ENCODE measurements around the gene POLR1A. TPM values are rescaled to one million over a fixed set of nuclear protein-coding genes. Genes with fewer than 3 reads are reported as not detected.
A peak's percentile ranks its signal among the peaks of the same experiment; 100 is the strongest.
"Not testable (repeated sequence)": the region's sequence is repeated elsewhere in the genome, so short reads cannot be mapped to it uniquely, and the experiment has no call there.

The POLR1A gene
- total RNA-seq, 1 experiment from 2014 or later = 31.0 TPM

- peak; percentile 29 for DNase-seq (ENCODE audit: low read depth)
Observed at GRCh38 chr2:85999061-85999831, 106.4 kb downstream of the POLR1A start.

GRCh38 chr2:85998071-85998991 is 107.4 kb downstream of the POLR1A start:
- peak; percentile 45 for DNase-seq (ENCODE audit: low read depth)

DNA sequence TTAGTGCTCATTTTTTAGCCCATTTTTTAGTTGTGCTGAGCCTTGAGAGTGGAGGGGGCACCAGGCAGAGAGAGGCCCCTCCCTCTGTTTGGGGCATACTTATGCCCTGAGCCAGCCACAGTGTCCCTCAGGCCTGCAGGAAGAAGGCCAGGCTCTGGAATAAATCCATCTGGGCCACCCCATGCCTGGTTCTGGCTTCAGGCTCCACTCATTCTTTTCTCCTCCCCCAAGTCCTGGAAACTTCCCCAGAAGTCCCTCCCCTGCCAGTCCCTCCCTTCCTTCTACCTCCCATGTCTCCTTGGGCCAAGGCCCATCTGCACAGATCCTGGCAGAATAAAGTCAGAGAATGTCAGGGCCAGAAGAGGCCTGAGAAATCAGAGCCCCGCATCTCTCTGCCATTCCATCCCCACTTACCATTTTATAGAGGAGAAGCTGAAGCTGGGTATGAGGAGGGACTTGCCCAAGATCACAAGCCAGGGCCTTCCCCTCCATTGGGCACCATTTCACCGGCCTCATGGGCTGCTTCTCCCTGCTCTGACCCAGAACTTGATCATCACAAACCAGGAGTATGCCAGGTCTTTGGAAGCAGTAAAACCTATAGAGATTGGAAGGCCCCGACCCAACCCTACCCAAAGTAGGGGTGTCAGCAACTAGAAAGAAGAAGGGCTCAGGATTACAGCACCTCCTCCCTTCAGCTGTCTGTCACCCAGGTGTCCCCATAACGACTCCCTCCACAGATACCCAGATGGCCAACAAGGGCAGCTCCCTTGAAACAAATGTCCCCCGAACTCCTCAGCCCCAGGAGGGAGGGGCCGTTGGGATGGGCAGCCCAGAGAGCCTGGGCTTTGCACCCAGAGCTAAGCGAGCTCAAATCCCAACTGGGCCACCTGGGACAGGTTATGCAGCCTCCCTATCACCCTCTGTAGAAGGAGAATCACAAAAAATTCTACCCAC is 108.4 kb downstream of the POLR1A start:
- DNase-seq (ENCODE audit: low read depth) = no peak

- DNase-seq (ENCODE audit: low read depth) = no peak
Observed at GRCh38 chr2:85996591-85996990, 109.1 kb downstream of the POLR1A start.

DNA sequence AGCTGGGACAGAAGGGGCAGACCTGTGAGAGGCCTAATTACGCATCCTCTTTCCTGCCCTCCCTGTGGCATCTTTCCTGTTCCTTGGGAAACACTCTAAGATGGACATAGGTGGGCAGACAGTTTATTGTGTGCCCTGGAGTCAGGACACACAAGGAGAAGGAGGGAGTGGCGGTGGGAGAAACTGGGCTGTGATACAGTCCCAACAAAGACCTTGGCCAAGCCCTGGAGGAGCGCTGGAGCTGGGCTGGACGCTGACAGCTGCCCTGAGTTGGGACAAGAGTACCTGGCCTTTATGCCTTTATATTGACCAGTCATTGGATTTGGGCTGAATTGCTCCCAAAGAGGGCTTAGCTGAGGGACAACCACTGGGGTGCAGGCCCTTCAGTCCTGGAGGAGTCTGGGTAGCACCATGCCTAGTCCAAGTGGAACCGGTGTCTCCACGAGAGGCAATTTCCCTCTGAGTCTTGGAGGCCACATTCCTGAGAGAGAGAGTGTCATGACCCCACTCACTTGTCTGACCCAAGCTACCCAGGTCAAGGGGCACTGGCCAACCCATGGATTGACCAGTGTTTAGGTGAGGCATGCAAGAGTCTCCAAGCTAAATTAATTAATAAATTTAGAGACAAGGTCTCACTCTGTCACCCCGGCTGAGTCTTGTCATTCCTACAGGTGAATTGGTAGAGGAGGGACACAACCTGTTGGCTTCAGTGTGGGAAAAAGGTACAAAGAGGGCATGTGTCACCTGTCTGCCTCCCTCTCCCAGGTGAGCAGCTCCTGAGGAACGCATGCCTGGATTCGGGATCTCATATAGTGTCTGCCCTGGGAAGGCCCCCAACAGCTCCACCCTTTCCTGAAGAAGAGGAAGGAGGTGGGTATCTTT is 109.8 kb downstream of the POLR1A start:
- no peak for DNase-seq (ENCODE audit: low read depth)

DNA sequence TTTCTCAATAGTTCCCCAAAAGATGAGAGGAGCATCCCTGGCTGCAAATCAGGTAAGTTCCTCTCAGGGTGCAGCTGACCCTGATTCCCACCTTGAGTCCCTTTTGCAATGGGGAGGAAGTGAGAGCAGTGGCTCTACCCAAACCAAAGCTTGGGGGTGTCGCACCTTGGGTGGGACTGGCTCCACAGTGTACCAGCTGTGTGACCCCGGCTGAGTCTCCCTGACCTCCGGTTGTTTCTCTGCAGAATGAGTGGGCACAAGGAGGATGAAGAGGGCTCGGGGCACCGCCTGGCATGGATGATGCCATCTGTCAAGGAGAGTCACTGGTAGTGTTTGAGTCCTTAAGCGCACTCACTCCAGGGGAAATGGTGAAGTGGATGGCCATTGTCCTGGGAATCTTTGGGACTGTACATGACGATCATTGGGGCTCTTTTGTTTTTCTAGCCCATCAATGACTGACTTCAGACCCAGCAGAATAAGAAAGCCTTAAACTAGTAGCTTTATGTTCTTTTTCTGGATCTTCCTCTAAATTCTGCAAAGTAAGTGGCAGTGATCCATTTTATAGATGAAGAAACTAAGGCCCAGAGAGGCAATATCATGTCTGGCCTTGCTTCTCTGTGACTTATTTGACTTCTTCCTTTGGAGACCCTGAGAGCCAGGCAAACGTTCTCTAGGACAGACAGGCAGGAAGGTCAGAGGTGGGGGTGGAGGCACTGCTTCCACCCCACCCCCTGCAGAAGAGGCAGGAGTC is 110.6 kb downstream of the POLR1A start:
- no peak for DNase-seq (ENCODE audit: low read depth)

DNA sequence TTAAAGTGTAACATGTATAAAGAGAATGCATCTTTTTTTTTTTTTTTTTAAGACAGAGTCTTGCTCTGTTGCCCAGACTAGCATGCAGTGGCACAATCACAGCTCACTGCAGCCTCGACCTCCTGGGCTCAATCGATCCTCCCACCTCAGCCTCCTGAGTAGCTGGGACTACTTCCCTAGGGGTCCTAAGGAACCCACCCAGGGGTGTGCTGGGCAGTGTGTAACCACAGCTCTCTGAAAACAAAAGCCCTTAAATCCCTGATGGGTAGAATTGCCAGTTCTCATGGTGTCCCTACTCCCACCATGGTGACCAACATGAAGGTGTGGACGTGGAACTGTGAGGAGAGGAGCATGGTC is 111.3 kb downstream of the POLR1A start:
- no peak for DNase-seq (ENCODE audit: low read depth)

GRCh38 chr2:85992611-85993010 is 113.1 kb downstream of the POLR1A start:
- no peak for DNase-seq (ENCODE audit: low read depth)

DNA sequence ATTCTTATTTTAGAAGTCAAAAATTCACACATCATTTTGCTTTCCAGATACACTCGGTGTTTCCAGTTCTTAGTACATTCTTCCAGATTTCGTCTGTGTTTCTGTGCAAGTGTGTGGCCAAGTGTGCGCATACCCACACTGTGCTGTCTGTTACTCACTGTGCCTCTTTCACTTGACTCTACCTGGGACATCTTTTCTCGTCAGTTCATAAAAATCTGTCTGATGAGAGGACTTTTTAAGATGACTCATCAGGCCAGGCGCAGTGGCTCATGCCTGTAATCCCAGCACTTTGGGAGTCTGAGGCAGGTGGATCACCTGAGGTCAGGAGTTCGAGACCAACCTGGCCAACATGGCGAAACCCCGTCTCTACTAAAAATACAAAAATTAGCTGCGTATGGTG is 113.6 kb downstream of the POLR1A start:
- not testable (repeated sequence) for DNase-seq (ENCODE audit: low read depth)

GRCh38 chr2:85990084-85990483 is 115.6 kb downstream of the POLR1A start:
- peak; percentile 19 for DNase-seq (ENCODE audit: low read depth)

- no peak for DNase-seq (ENCODE audit: low read depth)
Observed at GRCh38 chr2:85989288-85989865, 116.3 kb downstream of the POLR1A start.

DNA sequence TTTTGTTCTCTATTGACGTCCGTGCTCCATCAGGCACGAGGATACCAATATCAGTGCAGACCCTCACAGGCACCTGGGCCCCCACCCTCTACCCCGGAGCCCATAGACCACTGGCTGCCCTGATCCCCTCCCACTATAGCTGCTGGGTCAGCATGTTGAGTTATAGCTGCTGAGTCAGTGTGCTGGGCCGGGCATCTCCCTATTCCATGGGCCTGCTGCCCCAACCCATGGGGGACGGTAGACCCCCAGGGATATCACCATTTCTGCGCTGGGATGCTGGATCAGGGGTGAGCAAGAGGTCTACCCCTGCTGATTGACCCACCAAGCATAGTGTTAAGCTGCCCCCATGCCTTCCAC is 116.8 kb downstream of the POLR1A start:
- no peak for DNase-seq (ENCODE audit: low read depth)

- DNase-seq (ENCODE audit: low read depth) = no peak
Observed at GRCh38 chr2:85988175-85988913, 117.3 kb downstream of the POLR1A start.

GRCh38 chr2:85987266-85988174 is 118.2 kb downstream of the POLR1A start:
- DNase-seq (ENCODE audit: low read depth) = no peak

GRCh38 chr2:85986121-85986520 is 119.6 kb downstream of the POLR1A start:
- no peak for DNase-seq (ENCODE audit: low read depth)

- no peak for DNase-seq (ENCODE audit: low read depth)
Observed at GRCh38 chr2:85984788-85985187, 120.9 kb downstream of the POLR1A start.

DNA sequence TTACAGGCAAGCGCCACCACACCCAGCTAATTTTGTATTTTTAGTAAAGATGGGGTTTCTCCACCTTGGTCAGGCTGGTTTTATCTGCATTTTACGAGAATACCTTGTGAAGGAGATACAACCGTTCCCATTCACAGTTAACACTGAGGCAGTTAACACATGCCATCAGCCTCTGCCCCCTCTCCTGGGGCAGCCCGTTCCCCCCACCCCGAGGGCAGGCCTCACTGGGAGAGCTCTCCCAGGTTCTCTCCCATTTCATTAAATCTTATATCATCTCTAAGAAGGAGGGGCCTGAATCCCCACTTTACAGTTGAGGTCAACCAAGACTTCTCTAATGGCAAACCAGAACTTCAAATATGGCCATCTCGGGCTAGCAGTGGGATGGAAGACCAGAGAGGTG is 121.9 kb downstream of the POLR1A start:
- no peak for DNase-seq (ENCODE audit: low read depth)

Measured in Daoy (cell line).